ENCODE measurements around the gene ITSN2. TPM values are rescaled to one million over a fixed set of nuclear protein-coding genes. Genes with fewer than 3 reads are reported as not detected.

ITSN2 gene
- total RNA-seq, 4 donors from 2014 or later, result 33.9 to 66.7 (median 42.4) TPM

DNA sequence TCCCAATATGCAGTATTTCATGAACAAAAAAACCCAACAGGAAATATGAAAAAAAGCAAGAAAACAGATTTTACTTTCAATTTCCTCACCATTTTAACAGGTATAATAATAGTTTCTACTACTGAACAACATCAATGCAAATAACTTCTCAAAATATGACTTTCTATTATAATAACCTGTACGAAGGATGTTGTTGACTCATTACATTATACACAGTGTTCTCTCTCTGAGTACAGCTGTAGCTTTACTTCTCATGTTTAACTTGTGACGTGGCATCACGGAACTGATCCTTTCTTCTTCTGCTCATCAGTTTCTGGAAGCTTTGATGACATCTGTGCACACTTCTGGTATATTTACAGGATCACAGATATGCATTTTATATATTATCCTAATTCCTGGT is 145.5 kb downstream of the ITSN2 start:
- H3K27ac ChIP-seq, result no peak overlapping the region
- H3K4me1 ChIP-seq, result no peaks in the 10 kb centered on the region
- no peaks in the 10 kb centered on the region for H3K9me3 ChIP-seq
- in situ Hi-C loops (cut with MboI; ENCODE audit: low sequenced_read_pairs in 4 of 4) (no loop called here), intact Hi-C loops (cut with DNase I; ENCODE audit: low total_unique reads) (no loop called here)
- no peak overlapping the region for H3K4me3 ChIP-seq
- no peak for TF ChIP-seq POLR2A (IDR thresholded peaks at IDR 0.05)
- TF ChIP-seq, protein P1, sequence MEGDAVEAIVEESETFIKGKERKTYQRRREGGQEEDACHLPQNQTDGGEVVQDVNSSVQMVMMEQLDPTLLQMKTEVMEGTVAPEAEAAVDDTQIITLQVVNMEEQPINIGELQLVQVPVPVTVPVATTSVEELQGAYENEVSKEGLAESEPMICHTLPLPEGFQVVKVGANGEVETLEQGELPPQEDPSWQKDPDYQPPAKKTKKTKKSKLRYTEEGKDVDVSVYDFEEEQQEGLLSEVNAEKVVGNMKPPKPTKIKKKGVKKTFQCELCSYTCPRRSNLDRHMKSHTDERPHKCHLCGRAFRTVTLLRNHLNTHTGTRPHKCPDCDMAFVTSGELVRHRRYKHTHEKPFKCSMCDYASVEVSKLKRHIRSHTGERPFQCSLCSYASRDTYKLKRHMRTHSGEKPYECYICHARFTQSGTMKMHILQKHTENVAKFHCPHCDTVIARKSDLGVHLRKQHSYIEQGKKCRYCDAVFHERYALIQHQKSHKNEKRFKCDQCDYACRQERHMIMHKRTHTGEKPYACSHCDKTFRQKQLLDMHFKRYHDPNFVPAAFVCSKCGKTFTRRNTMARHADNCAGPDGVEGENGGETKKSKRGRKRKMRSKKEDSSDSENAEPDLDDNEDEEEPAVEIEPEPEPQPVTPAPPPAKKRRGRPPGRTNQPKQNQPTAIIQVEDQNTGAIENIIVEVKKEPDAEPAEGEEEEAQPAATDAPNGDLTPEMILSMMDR (IDR thresholded peaks at IDR 0.05 in 4 of 5, conservative IDR thresholded peaks at IDR 0.05 in 1 of 5), result no peak
- ATAC-seq, result no peak
- H3K36me3 ChIP-seq, result peaks cover 0 to 72% of the 10 kb centered on the region in 2 donors
- H3K27me3 ChIP-seq, result no peaks in the 10 kb centered on the region
- no peak for DNase-seq

- intact Hi-C loops (cut with DNase I; ENCODE audit: low total_unique reads) (no loop called here), in situ Hi-C loops (cut with MboI; ENCODE audit: low sequenced_read_pairs in 4 of 4) (no loop called here)
- no peak for ATAC-seq
- DNase-seq, result no peak
- H3K4me3 ChIP-seq, result no peak overlapping the region
- TF ChIP-seq, protein P1 (IDR thresholded peaks at IDR 0.05 in 4 of 5, conservative IDR thresholded peaks at IDR 0.05 in 1 of 5), result no peak
- TF ChIP-seq POLR2A (IDR thresholded peaks at IDR 0.05), result no peak
- no peaks in the 10 kb centered on the region for H3K4me1 ChIP-seq
- H3K27ac ChIP-seq, result no peak overlapping the region
- H3K36me3 ChIP-seq, result peaks cover 0 to 81% of the 10 kb centered on the region in 2 donors
- H3K27me3 ChIP-seq, result no peaks in the 10 kb centered on the region
- H3K9me3 ChIP-seq, result no peaks in the 10 kb centered on the region
Measured at GRCh38 chr2:24211408-24211807, 148.9 kb downstream of the ITSN2 start.

GRCh38 chr2:24210723-24211122 is 149.6 kb downstream of the ITSN2 start:
- TF ChIP-seq, protein P1 (IDR thresholded peaks at IDR 0.05 in 4 of 5, conservative IDR thresholded peaks at IDR 0.05 in 1 of 5), result no peak
- TF ChIP-seq POLR2A (IDR thresholded peaks at IDR 0.05), result no peak
- H3K27ac ChIP-seq, result no peak overlapping the region
- no peaks in the 10 kb centered on the region for H3K4me1 ChIP-seq
- DNase-seq, result no peak
- no peaks in the 10 kb centered on the region for H3K27me3 ChIP-seq
- ATAC-seq, result no peak
- intact Hi-C loops (cut with DNase I; ENCODE audit: low total_unique reads), result no loop called here
- in situ Hi-C loops (cut with MboI; ENCODE audit: low sequenced_read_pairs in 4 of 4), result no loop called here
- H3K36me3 ChIP-seq, result peaks cover 0 to 81% of the 10 kb centered on the region in 2 donors
- no peaks in the 10 kb centered on the region for H3K9me3 ChIP-seq
- no peak overlapping the region for H3K4me3 ChIP-seq

- H3K36me3 ChIP-seq, result peaks cover 0 to 82% of the 10 kb centered on the region in 2 donors
Measured at GRCh38 chr2:24210106-24210455, 150.3 kb downstream of the ITSN2 start.

More at GRCh38 chr2:24210106-24210455, 150.3 kb downstream of the ITSN2 start:
- H3K27ac ChIP-seq, result no peak overlapping the region
- no peak for DNase-seq
- no peaks in the 10 kb centered on the region for H3K4me1 ChIP-seq
- no peak for ATAC-seq
- H3K27me3 ChIP-seq, result no peaks in the 10 kb centered on the region
- H3K9me3 ChIP-seq, result no peaks in the 10 kb centered on the region
- TF ChIP-seq, protein P1 (IDR thresholded peaks at IDR 0.05 in 4 of 5, conservative IDR thresholded peaks at IDR 0.05 in 1 of 5), result no peak
- TF ChIP-seq POLR2A (IDR thresholded peaks at IDR 0.05), result no peak
- H3K4me3 ChIP-seq, result no peak overlapping the region
- in situ Hi-C loops (cut with MboI; ENCODE audit: low sequenced_read_pairs in 4 of 4) (no loop called here), intact Hi-C loops (cut with DNase I; ENCODE audit: low total_unique reads) (no loop called here)
